Measurements from ENCODE around the gene BLOC1S3.

Gene BLOC1S3

GRCh38 chr19:45182758-45183157 lies 4.2 kb downstream of the BLOC1S3 start:
- no peak for DNase-seq (ENCODE audit: low read depth, low spot score)

- DNase-seq (ENCODE audit: low read depth, low spot score): no peak
Observed at GRCh38 chr19:45184115-45184514, 5.5 kb downstream of the BLOC1S3 start.

GRCh38 chr19:45186509-45187334 lies 8.1 kb downstream of the BLOC1S3 start:
- no peak for DNase-seq (ENCODE audit: low read depth, low spot score)

DNA sequence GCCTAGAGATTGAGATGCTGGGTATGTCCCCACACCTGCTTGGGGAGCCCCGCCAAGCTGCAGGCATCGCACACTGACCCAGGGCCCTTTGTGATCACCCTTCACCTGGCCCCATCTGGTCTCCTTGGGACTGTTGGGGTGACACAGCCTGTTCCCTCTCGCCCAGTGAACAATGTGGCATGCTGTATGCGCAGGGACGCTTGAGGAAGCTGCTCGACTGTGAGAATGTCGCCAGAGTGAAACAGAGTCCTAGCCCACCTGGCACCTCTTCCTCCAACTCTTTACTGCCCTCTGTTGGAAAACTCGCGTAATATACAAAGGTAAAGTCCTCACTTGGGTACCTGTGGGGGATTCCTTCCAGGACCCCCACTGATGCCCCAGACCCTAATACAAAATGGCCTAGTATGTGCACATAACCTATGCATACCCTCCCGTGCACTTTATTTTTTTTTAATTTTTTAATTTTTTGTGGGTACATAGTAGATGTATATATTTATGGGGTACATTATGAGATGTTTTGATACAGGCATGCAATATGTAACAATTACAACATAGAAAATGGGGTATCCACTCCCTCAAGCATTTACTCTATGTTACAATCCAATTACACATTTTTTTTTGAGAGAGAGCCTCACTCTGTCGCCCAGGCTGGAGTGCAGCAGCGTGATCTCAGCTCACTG lies 9.0 kb downstream of the BLOC1S3 start:
- no peak for DNase-seq (ENCODE audit: low read depth, low spot score)

GRCh38 chr19:45189971-45190370 lies 11.4 kb downstream of the BLOC1S3 start:
- DNase-seq (ENCODE audit: low read depth, low spot score): no peak

DNA sequence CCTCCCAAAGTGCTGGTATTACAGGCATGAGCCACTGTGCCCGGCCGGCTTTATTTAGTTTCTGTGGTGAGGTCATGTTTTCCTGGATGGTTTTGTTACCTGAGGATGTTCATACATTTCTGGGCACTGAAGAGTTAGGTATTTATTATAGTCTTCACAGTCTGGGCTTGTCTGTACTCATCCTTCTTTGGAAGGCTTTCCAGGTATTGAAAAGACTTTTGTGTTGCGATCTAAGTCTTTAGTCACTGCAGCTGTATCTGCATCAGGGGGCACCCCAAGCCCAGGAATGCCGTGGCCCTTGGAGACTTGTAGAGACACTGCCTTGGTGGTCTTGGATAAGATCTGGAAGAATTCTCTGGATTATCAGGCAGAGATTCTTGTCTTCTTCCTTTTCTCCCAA lies 12.8 kb downstream of the BLOC1S3 start:
- no peak for DNase-seq (ENCODE audit: low read depth, low spot score)

DNA sequence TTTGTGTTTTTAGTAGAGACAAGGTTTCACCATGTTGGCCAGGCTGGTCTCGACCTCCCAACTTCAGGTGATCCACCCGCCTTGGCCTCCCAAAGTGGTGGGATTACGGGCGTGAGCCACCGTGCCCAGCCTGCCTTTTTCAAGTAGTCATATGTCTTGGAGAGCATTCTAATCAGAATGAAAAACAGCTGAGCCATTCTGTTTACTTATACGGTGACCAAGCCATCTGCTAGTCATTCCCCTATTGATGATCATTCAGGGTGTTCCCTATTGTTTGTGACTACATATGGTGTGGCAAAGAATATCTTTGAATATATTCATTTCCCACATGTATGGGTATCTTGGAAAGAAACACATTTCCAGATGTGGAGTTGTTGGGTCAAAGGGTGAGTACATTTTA lies 17.2 kb downstream of the BLOC1S3 start:
- DNase-seq (ENCODE audit: low read depth, low spot score): no peak

DNA sequence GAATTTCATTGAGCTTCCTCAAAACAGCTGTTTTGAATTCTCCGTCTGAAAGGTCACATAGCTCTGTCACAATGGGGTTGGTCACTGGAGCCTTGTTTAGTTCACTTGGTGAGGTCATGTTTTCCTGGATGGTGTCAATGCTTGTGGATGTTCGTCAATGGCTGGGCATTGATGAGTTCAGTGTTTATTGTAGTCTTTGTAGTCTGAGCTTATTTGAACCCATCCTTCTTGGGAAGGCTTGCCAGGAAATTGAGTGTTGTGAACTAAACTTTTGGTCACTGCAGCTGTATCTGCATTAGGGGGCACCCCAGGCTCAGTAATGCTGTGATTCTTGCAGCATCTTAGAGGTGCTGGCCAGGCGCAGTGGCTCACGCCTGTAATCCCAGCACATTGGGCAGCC lies 22.0 kb downstream of the BLOC1S3 start:
- peak; percentile 41 for DNase-seq (ENCODE audit: low read depth, low spot score)

GRCh38 chr19:45202637-45203036 lies 24.1 kb downstream of the BLOC1S3 start:
- no peak for DNase-seq (ENCODE audit: low read depth, low spot score)

- DNase-seq (ENCODE audit: low read depth, low spot score): no peak
Observed at GRCh38 chr19:45205810-45206209, 27.2 kb downstream of the BLOC1S3 start.

DNA sequence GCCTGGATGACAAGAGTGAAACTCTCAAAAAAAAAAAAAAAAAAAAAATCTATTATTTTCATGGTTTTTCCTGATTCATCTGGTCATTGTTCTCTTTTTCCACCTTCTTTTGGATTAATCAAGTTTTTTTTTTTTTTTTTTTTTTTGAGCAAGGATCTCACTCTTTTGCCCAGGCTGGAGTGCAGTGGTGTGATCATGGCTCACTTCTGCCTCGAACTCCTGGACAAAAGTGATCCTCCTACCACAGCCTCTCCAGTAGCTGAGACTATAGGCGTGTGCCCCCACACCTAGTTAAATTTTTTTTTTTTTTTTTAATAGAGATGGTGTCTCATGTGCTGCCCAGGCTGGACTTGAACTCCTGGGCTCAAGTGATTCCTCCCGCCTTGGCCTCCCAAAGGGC lies 27.7 kb downstream of the BLOC1S3 start:
- DNase-seq (ENCODE audit: low read depth, low spot score): no peak

DNA sequence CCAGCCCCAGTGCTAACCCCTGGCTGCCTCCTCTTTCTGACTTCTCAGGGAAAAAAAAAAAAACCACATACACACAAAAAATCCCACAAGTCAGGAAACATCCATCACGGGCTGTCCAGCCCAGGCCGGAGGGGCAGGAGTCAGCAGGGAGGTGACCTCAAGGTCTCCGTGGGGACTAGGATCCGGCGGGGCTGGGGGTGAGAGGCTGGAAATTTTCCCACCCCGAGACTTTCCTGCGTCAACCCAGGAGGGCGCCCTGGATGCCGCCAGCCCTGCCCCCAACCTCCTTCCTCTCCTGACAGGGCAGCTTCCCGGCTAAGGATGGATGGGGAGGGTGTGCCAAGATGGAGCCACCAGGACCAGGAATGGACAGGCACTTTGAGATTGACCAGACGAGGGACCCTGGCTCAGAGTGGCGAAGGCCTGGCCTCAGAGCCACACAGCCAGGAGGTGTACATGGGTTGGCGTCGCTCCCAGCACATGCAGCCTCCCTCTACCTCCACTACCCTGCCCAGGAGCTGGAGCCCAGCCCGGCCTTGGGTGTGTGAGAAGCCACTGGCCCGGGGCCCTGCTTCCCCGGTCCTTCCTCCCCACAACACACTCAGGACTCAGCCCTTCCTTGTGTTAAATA lies 33.3 kb downstream of the BLOC1S3 start:
- peak; percentile 59 for DNase-seq (ENCODE audit: low read depth, low spot score)

DNA sequence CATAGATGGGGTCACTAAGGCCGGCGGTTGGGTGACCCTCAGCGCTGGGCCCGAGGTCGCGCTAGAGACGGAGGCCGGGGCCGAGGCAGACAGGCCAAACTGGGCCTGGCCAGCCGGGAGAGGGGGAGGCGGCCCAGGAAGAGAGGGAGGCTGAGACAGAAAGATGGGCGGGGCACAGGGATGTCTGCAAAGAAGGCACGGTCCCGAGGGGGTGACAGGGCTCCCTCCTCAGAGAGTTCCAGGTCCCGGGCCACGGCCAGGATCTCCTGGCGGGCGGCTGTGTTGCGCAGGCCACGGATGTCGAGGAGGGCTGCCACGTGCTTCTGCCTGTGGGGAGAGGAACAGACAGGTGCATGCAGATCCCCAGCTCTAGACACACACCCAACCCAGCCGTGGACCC lies 34.4 kb downstream of the BLOC1S3 start:
- DNase-seq (ENCODE audit: low read depth, low spot score): no peak

- peak; percentile 41 for DNase-seq (ENCODE audit: low read depth, low spot score)
Observed at GRCh38 chr19:45215391-45216191, 37.0 kb downstream of the BLOC1S3 start.

DNA sequence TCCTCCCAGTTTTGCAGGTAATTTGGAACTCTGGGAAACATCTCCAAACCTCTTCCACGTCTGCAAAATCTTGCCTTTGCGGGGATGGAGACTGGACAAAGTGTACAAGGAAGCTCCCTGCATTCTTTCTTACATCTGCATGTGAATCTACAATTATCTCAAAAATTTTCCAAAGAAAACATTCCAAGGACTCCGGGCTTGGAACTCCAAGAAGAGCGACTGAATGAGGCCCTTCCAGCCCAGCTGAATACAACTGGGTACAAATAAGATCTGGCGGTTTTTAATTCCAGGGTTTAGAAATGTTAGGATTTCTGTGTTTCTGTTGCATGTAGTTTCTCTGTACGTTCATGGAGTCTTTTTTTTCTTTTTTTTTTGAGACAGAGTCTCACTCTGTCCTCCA lies 38.1 kb downstream of the BLOC1S3 start:
- DNase-seq (ENCODE audit: low read depth, low spot score): peak; percentile 36

DNA sequence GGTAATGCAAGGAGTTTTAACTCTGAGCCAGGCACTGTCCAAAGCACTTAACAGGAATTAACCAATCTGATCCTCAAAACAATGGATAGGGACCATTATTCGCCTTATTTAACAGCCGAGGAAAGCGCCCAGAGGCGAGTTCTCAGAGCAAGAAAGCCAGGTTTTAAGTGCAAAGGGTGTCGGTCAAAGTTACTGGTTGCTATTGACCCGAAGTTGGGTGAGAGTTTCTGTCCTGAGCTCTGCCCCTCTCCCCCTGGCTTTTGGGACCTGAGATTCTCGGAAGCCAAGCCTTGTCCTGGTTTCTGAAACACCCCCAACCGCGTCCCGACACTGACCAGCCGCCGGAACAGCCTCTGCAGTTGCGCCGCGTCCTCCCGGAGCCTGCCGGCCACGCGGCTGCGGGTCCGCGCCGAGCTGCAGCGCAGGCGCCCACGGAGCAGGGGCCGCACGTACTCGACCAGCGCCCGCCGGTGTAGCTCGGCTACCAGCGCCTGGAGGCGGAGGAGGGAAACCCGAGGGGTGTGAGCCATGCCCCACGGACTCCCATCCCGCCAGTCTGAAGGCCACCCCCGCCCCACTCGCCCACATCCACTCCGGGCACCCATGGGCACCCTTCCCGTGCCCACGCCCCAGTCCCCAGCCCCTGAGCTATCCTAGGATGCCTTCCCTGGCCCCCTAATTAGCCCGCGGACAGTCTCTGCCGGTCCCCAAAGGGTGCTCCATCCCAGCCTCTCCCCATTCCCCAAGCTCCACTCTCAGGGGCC lies 38.8 kb downstream of the BLOC1S3 start:
- peak; percentile 35 for DNase-seq (ENCODE audit: low read depth, low spot score)

- no peak for DNase-seq (ENCODE audit: low read depth, low spot score)
Observed at GRCh38 chr19:45217957-45218334, 39.4 kb downstream of the BLOC1S3 start.

DNA sequence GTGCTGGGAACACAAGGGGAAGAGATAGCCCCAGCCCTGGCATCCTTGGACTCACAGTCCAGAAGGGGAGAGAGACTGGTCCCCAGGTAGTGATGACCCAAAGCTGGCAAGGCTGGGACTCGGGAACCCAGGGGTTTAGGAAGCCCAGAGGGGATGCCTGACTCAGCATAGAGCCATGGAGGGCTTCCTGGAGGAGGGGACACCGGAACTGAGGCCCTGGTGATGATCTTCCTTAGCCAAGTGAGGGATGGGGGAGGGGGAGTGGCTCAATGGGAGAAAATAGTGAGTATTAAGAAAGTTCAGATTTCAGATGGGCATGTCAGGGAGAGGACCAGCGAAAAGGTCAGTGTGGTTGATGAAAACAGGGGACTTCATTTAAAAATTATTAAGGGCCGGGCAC lies 39.8 kb downstream of the BLOC1S3 start:
- no peak for DNase-seq (ENCODE audit: low read depth, low spot score)

GRCh38 chr19:45218911-45219743 lies 40.5 kb downstream of the BLOC1S3 start:
- DNase-seq (ENCODE audit: low read depth, low spot score): no peak

- DNase-seq (ENCODE audit: low read depth, low spot score): no peak
Observed at GRCh38 chr19:45222724-45223123, 44.1 kb downstream of the BLOC1S3 start.
